ENCODE data around the gene USP13.
"Not testable (repeated sequence)": the region's sequence is repeated elsewhere in the genome, so short reads cannot be mapped to it uniquely, and the experiment has no call there.

USP13 gene

GRCh38 chr3:179766416-179767133 lies 113.7 kb downstream of the USP13 start:
- in situ Hi-C loops (cut with MboI; ENCODE audit: low sequenced_read_pairs, unreplicated experiment) = no loop called here
- DNase-seq (ENCODE audit: low spot score) = no peak
- no peak for TF ChIP-seq CTCF (IDR thresholded peaks at IDR 0.05; ENCODE audit: borderline replicate concordance, control extremely low read depth, extremely low read depth, insufficient read depth, missing control alignments)

GRCh38 chr3:179768080-179768479 lies 115.2 kb downstream of the USP13 start:
- in situ Hi-C loops (cut with MboI; ENCODE audit: low sequenced_read_pairs, unreplicated experiment) = no loop called here
- no peak for DNase-seq (ENCODE audit: low spot score)
- TF ChIP-seq CTCF (IDR thresholded peaks at IDR 0.05; ENCODE audit: borderline replicate concordance, control extremely low read depth, extremely low read depth, insufficient read depth, missing control alignments) = peak; percentile 37

GRCh38 chr3:179769411-179770247 lies 116.8 kb downstream of the USP13 start:
- in situ Hi-C loops (cut with MboI; ENCODE audit: low sequenced_read_pairs, unreplicated experiment) = no loop called here
- no peak for TF ChIP-seq CTCF (IDR thresholded peaks at IDR 0.05; ENCODE audit: borderline replicate concordance, control extremely low read depth, extremely low read depth, insufficient read depth, missing control alignments)
- DNase-seq (ENCODE audit: low spot score) = no peak

- in situ Hi-C loops (cut with MboI; ENCODE audit: low sequenced_read_pairs, unreplicated experiment) = no loop called here
- TF ChIP-seq CTCF (IDR thresholded peaks at IDR 0.05; ENCODE audit: borderline replicate concordance, control extremely low read depth, extremely low read depth, insufficient read depth, missing control alignments) = no peak
- no peak for DNase-seq (ENCODE audit: low spot score)
These were observed 119.0 kb downstream of the USP13 start for GRCh38 chr3:179771797-179772196.

- no peak for TF ChIP-seq CTCF (IDR thresholded peaks at IDR 0.05; ENCODE audit: borderline replicate concordance, control extremely low read depth, extremely low read depth, insufficient read depth, missing control alignments)
- in situ Hi-C loops (cut with MboI; ENCODE audit: low sequenced_read_pairs, unreplicated experiment) = no loop called here
- DNase-seq (ENCODE audit: low spot score) = no peak
These were observed 119.5 kb downstream of the USP13 start for GRCh38 chr3:179772297-179772696.

- in situ Hi-C loops (cut with MboI; ENCODE audit: low sequenced_read_pairs, unreplicated experiment) = no loop called here
These were observed 122.7 kb downstream of the USP13 start for GRCh38 chr3:179775416-179776122.

GRCh38 chr3:179782841-179783240 lies 130.0 kb downstream of the USP13 start:
- DNase-seq (ENCODE audit: low spot score); in situ Hi-C loops (cut with MboI; ENCODE audit: low sequenced_read_pairs, unreplicated experiment): not testable (repeated sequence)

More at GRCh38 chr3:179775416-179776122, 122.7 kb downstream of the USP13 start:
- no peak for TF ChIP-seq CTCF (IDR thresholded peaks at IDR 0.05; ENCODE audit: borderline replicate concordance, control extremely low read depth, extremely low read depth, insufficient read depth, missing control alignments)
- DNase-seq (ENCODE audit: low spot score) = no peak
